NB4 (cell line): ENCODE measurements around the gene SMURF1.

Source experiments
- CTCF ChIP-seq: IDR thresholded peaks from one replicate; pipeline ENCODE4 v1.5.1; 2012; ENCODE audit warnings: low read depth, low read length
- MAX ChIP-seq: IDR thresholded peaks from 2 replicates; pipeline ENCODE4 v1.6.1; 2011; ENCODE audit warnings: low read depth, low read length
- MYC ChIP-seq: IDR thresholded peaks from 2 replicates; pipeline ENCODE4 v1.6.1; 2011; ENCODE audit warnings: low read depth, low read length
- POLR2A ChIP-seq: IDR thresholded peaks from 2 replicates; pipeline ENCODE4 v1.6.1; 2011; ENCODE audit warnings: mild to moderate bottlenecking; ENCODE audit not compliant: insufficient read length; ENCODE audit errors: extremely low read depth

- TF ChIP-seq CTCF (no peak), POLR2A (no peak), MAX (no peak), MYC (no peak)
These were observed 140.5 kb downstream of the SMURF1 start for GRCh38 chr7:99003419-99003818.
